Right lobe of liver (tissue), 4 donors: ENCODE measurements around the gene TIFAB.

Source experiments
- CTCF ChIP-seq, 4 donors: fragments of 200-600 bp in 3 of 4; fragments of 450-650 bp in 1 of 4; IDR thresholded peaks; one replicate each; pipeline versions ENCODE4 v1.5.1 to v1.8.0; 2016 to 2022; ENCODE audit warnings: antibody characterized with exemption in 4 of 4, mild to moderate bottlenecking in 2 of 4
- POLR2A ChIP-seq: fragments of 450-650 bp; IDR thresholded peaks from one replicate; pipeline ENCODE4 v1.6.1; 2017; ENCODE audit warnings: antibody characterized with exemption, mild to moderate bottlenecking
- donor health status: DM: no; HTN: no; CAD: no.
- donor health status: DM: no; HTN: no; CAD: no.
- donor health status: DM: no; HTN: yes; CAD: no.

GRCh38 chr5:135430135-135430437 is 22.1 kb downstream of the TIFAB start:
- no peak for TF ChIP-seq CTCF (IDR thresholded peaks at IDR 0.05)
- TF ChIP-seq POLR2A: no peak
